ENCODE measurements around the gene EPB41L2. TPM values are rescaled to one million over a fixed set of nuclear protein-coding genes. Genes with fewer than 3 reads are reported as not detected.

EPB41L2 gene
- total and polyA plus RNA-seq, 2 experiments from 2014 or later = 76.2 to 91.7 TPM

DNA sequence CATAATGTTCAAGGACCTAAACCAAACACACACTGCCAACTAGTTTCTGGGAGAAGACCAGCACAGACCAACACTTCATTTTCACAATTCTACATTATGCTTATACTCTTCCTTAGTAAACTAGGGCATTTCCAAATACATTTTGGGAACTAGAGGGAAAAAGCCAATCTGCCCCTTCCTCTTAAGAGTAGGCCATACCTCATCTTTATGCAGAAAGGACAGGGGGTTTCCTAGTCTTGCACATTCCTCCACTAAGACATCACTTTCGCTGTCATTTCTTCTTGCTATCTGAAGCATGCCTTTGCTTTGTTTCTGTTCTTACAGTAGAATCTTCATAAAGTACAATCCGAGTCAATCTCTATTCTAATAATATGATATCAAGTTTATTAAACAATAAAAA lies 130.1 kb downstream of the EPB41L2 start (continued):
- TF ChIP-seq ZNF462 (CRISPR knock-in tag; IDR thresholded peaks at IDR 0.05) = no peak
- TF ChIP-seq, protein P1, sequence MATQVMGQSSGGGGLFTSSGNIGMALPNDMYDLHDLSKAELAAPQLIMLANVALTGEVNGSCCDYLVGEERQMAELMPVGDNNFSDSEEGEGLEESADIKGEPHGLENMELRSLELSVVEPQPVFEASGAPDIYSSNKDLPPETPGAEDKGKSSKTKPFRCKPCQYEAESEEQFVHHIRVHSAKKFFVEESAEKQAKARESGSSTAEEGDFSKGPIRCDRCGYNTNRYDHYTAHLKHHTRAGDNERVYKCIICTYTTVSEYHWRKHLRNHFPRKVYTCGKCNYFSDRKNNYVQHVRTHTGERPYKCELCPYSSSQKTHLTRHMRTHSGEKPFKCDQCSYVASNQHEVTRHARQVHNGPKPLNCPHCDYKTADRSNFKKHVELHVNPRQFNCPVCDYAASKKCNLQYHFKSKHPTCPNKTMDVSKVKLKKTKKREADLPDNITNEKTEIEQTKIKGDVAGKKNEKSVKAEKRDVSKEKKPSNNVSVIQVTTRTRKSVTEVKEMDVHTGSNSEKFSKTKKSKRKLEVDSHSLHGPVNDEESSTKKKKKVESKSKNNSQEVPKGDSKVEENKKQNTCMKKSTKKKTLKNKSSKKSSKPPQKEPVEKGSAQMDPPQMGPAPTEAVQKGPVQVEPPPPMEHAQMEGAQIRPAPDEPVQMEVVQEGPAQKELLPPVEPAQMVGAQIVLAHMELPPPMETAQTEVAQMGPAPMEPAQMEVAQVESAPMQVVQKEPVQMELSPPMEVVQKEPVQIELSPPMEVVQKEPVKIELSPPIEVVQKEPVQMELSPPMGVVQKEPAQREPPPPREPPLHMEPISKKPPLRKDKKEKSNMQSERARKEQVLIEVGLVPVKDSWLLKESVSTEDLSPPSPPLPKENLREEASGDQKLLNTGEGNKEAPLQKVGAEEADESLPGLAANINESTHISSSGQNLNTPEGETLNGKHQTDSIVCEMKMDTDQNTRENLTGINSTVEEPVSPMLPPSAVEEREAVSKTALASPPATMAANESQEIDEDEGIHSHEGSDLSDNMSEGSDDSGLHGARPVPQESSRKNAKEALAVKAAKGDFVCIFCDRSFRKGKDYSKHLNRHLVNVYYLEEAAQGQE (IDR thresholded peaks at IDR 0.05; ENCODE audit: unreplicated experiment) = no peak
- TF ChIP-seq CTCF (conservative IDR thresholded peaks at IDR 0.05; ENCODE audit: low read depth in 2 of 2) = no peak

Data from GM23338 (cell line).